ENCODE measurements around the gene ARSD.

- TF ChIP-seq CTCF (IDR thresholded peaks at IDR 0.05) (no peak), ATF2 (CRISPR knock-in tag; IDR thresholded peaks at IDR 0.05; ENCODE audit: borderline replicate concordance, low read depth) (no peak), FOXJ3 (CRISPR knock-in tag; IDR thresholded peaks at IDR 0.05; ENCODE audit: borderline replicate concordance) (no peak), NFYB (CRISPR knock-in tag; conservative IDR thresholded peaks at IDR 0.05; ENCODE audit: low read depth) (no peak)
Observed at GRCh38 chrX:2967998-2968909, 39.1 kb upstream of the ARSD start.
